ENCODE data around the gene ABI3BP. TPM values are rescaled to one million over a fixed set of nuclear protein-coding genes. Genes with fewer than 3 reads are reported as not detected.

ABI3BP gene
- total RNA-seq, 1 donor from 2014 or later = 91.1 TPM

GRCh38 chr3:100936931-100937330 lies 56.3 kb downstream of the ABI3BP start:
- no peak for DNase-seq (ENCODE audit: extremely low spot score in 2 of 2)
- Histone ChIP-seq H3K27me3 (no peaks in the 10 kb centered on the region), H3K4me3 (no peak overlapping the region), H3K4me1 (peaks cover 5% of the 10 kb centered on the region), H3K36me3 (no peaks in the 10 kb centered on the region), H3K9me3 (no peaks in the 10 kb centered on the region), H3K27ac (no peak overlapping the region)
- TF ChIP-seq POLR2A (IDR thresholded peaks at IDR 0.05) = no peak
- TF ChIP-seq, protein P1, sequence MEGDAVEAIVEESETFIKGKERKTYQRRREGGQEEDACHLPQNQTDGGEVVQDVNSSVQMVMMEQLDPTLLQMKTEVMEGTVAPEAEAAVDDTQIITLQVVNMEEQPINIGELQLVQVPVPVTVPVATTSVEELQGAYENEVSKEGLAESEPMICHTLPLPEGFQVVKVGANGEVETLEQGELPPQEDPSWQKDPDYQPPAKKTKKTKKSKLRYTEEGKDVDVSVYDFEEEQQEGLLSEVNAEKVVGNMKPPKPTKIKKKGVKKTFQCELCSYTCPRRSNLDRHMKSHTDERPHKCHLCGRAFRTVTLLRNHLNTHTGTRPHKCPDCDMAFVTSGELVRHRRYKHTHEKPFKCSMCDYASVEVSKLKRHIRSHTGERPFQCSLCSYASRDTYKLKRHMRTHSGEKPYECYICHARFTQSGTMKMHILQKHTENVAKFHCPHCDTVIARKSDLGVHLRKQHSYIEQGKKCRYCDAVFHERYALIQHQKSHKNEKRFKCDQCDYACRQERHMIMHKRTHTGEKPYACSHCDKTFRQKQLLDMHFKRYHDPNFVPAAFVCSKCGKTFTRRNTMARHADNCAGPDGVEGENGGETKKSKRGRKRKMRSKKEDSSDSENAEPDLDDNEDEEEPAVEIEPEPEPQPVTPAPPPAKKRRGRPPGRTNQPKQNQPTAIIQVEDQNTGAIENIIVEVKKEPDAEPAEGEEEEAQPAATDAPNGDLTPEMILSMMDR (IDR thresholded peaks at IDR 0.05) = no peak
- TF ChIP-seq POLR2AphosphoS5 (IDR thresholded peaks at IDR 0.05; ENCODE audit: insufficient read depth in 1 of 2, low read depth in 1 of 2) = no peak
- intact Hi-C loops (cut with DNase I) = no loop called here

DNA sequence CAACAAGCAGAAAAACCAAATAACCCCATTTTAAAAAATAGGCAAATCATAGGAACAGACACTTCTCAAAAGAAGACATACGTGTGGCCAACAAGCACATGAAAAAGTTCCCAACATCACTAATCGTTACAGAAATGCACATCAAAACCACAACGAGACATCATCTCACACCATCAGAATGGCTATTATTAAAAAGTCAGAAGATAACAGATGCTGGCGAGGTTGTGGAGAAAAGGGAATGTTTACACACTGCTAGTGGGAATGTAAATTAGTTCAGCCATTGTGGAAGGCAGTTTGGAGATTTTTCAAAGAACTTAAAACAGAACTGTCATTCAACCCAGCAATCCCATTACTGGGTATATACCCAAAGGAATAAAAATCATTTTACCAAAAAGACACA lies 60.7 kb downstream of the ABI3BP start:
- no peak for TF ChIP-seq POLR2AphosphoS5 (IDR thresholded peaks at IDR 0.05; ENCODE audit: insufficient read depth in 1 of 2, low read depth in 1 of 2)
- TF ChIP-seq, protein P1 (IDR thresholded peaks at IDR 0.05) = no peak
- H3K4me3 ChIP-seq = no peak overlapping the region
- no peak for DNase-seq (ENCODE audit: extremely low spot score in 2 of 2)
- no peaks in the 10 kb centered on the region for H3K4me1 ChIP-seq
- no peaks in the 10 kb centered on the region for H3K36me3 ChIP-seq
- no peaks in the 10 kb centered on the region for H3K9me3 ChIP-seq
- no peaks in the 10 kb centered on the region for H3K27me3 ChIP-seq
- H3K27ac ChIP-seq = no peak overlapping the region
- intact Hi-C loops (cut with DNase I) = no loop called here

DNA sequence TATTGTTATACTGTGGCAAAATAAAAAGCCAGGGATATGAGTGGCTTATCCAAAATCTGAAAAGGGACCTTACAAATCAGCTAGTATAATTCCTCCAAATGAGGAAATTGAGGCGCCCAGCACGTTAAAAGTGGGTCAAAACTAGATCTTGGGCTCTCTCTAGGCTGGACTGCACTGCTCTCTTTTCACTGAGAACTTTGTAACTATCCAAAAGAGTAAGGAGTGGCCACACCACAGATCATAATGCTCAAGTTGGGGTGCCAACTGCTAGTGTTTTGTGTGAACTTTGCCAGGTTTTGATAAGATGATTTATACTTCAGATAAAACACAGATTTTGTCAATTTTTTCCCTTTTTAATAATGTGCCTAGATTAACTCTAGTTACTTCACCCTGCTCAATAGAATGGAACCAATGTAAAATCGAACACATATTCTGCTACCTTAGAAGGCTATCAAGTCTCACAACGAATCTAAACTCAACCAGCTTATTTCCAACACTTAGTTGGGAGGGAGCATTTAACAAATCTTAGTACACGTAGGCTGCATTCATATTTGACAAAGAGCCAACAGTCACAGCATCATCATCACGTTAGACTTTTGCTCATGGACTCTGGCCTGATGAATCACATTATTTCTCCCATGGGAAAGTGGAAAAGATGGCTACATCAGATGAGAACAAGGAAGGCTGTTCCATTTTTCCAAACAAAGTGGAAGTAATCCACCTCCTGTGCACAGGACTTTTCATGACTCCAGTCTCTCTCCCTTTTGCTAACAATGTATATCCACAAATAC lies 64.4 kb downstream of the ABI3BP start:
- no peak for TF ChIP-seq POLR2AphosphoS5 (IDR thresholded peaks at IDR 0.05; ENCODE audit: insufficient read depth in 1 of 2, low read depth in 1 of 2)
- TF ChIP-seq POLR2A (IDR thresholded peaks at IDR 0.05) = no peak
- TF ChIP-seq, protein P1 (IDR thresholded peaks at IDR 0.05) = no peak
- no peaks in the 10 kb centered on the region for H3K9me3 ChIP-seq
- H3K4me3 ChIP-seq = no peak overlapping the region
- no peaks in the 10 kb centered on the region for H3K36me3 ChIP-seq
- H3K27ac ChIP-seq = no peak overlapping the region
- no peaks in the 10 kb centered on the region for H3K4me1 ChIP-seq
- H3K27me3 ChIP-seq = no peaks in the 10 kb centered on the region
- DNase-seq (ENCODE audit: extremely low spot score in 2 of 2) = no peak
- intact Hi-C loops (cut with DNase I) = no loop called here

DNA sequence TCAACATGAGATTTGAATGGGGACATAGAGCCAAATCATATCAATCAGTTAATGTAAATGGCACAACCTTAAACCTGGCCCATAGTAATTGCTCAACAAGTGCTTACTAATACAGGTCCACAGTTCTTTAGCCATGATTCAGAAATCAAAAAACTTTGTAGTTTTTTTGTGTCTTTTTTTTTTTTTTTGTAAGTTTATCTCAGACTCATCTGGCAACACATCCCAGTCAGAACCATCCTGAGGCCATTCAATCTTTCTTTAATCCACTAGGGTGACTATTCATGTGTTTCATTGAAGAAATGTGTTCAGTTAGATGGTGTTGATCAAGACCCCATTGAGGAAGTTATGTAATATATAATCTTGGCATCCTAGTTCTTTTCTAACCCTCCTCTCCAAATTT lies 65.4 kb downstream of the ABI3BP start:
- TF ChIP-seq POLR2AphosphoS5 (IDR thresholded peaks at IDR 0.05; ENCODE audit: insufficient read depth in 1 of 2, low read depth in 1 of 2) (no peak), POLR2A (IDR thresholded peaks at IDR 0.05) (no peak)
- TF ChIP-seq, protein P1 (IDR thresholded peaks at IDR 0.05) = no peak
- no peak overlapping the region for H3K27ac ChIP-seq

More for the DNA sequence above, 65.4 kb downstream of the ABI3BP start:
- Histone ChIP-seq H3K4me1 (no peaks in the 10 kb centered on the region), H3K9me3 (no peaks in the 10 kb centered on the region), H3K36me3 (no peaks in the 10 kb centered on the region), H3K4me3 (no peak overlapping the region), H3K27me3 (no peaks in the 10 kb centered on the region)
- no peak for DNase-seq (ENCODE audit: extremely low spot score in 2 of 2)
- intact Hi-C loops (cut with DNase I) = no loop called here

Measured in vagina (tissue), 2 donors.